Kasumi-1 (cell line): Measurements from ENCODE around the gene DNAJB2.
"Not testable (repeated sequence)": the region's sequence is repeated elsewhere in the genome, so short reads cannot be mapped to it uniquely, and the experiment has no call there.

Experiments
- DNase-seq, 2 experiments: peaks; one replicate each; lab custom pipeline; 2025; lab: John Stamatoyannopoulos, UW

The DNAJB2 gene

GRCh38 chr2:219285373-219285735 is 6.2 kb downstream of the DNAJB2 start:
- no peak for DNase-seq

- DNase-seq = no peak
Measured at GRCh38 chr2:219285894-219286425, 6.8 kb downstream of the DNAJB2 start.

GRCh38 chr2:219286436-219287115 is 7.4 kb downstream of the DNAJB2 start:
- DNase-seq = no peak

GRCh38 chr2:219287116-219287440 is 7.9 kb downstream of the DNAJB2 start:
- not testable (repeated sequence) for DNase-seq

GRCh38 chr2:219287580-219288265 is 8.6 kb downstream of the DNAJB2 start:
- DNase-seq = no peak

GRCh38 chr2:219289195-219289536 is 10.0 kb downstream of the DNAJB2 start:
- DNase-seq = no peak

- DNase-seq = no peak
Measured at GRCh38 chr2:219289537-219290361, 10.6 kb downstream of the DNAJB2 start.

- DNase-seq = no peak
Measured at GRCh38 chr2:219290381-219291171, 11.4 kb downstream of the DNAJB2 start.

- no peak for DNase-seq
Measured at GRCh38 chr2:219291394-219291793, 12.2 kb downstream of the DNAJB2 start.

- no peak for DNase-seq
Measured at GRCh38 chr2:219291910-219292490, 12.8 kb downstream of the DNAJB2 start.

- no peak for DNase-seq
Measured at GRCh38 chr2:219292616-219293015, 13.4 kb downstream of the DNAJB2 start.

GRCh38 chr2:219293736-219294231 is 14.6 kb downstream of the DNAJB2 start:
- no peak for DNase-seq

GRCh38 chr2:219294356-219295351 is 15.5 kb downstream of the DNAJB2 start:
- DNase-seq = peak; percentile 32 to 66

- no peak for DNase-seq
Measured at GRCh38 chr2:219296142-219296541, 17.0 kb downstream of the DNAJB2 start.

- no peak for DNase-seq
Measured at GRCh38 chr2:219296631-219297391, 17.6 kb downstream of the DNAJB2 start.

- no peak for DNase-seq
Measured at GRCh38 chr2:219297766-219298456, 18.7 kb downstream of the DNAJB2 start.

GRCh38 chr2:219298759-219299371 is 19.7 kb downstream of the DNAJB2 start:
- peak; percentile 23 to 44 for DNase-seq

- no peak for DNase-seq
Measured at GRCh38 chr2:219299372-219299760, 20.2 kb downstream of the DNAJB2 start.
